Stimulated activated naive CD8-positive, alpha-beta T cell treated with anti-CD3 and anti-CD28 coated beads, Interleukin-15, Interleukin-2, amounts not matched to agents 100 ng/mL and 50 ng/mL, for 24 hours (primary cell): ENCODE data around the gene HEXIM2.

Experiments used
- H3K27ac Mint-ChIP-seq: one replicate; pipeline ENCODE4 v1.8.0; 2021; ENCODE audit warnings: mild to moderate bottlenecking, mixed read lengths
- H3K27me3 Mint-ChIP-seq: one replicate; pipeline ENCODE4 v1.8.0; 2021; ENCODE audit warnings: mixed read lengths
- H3K36me3 Mint-ChIP-seq: one replicate; pipeline ENCODE4 v1.8.0; 2021; ENCODE audit warnings: low read depth, mixed read lengths
- H3K4me1 Mint-ChIP-seq: one replicate; pipeline ENCODE4 v1.8.0; 2021; ENCODE audit warnings: low read depth, mixed read lengths
- H3K4me3 Mint-ChIP-seq: one replicate; pipeline ENCODE4 v1.8.0; 2021; ENCODE audit warnings: mild to moderate bottlenecking, mixed read lengths
- H3K9me3 Mint-ChIP-seq: one replicate; pipeline ENCODE4 v1.8.0; 2021; ENCODE audit warnings: mixed read lengths

Gene HEXIM2

GRCh38 chr17:45164734-45165269, 3.1 kb downstream of the HEXIM2 start:
- Mint-ChIP-seq H3K36me3 (peaks cover 10% of the 10 kb centered on the region), H3K9me3 (no peaks in the 10 kb centered on the region), H3K27ac (no peak overlapping the region), H3K27me3 (no peaks in the 10 kb centered on the region), H3K4me1 (peaks cover 21% of the 10 kb centered on the region), H3K4me3 (no peak overlapping the region)

GRCh38 chr17:45168991-45169752, 7.5 kb downstream of the HEXIM2 start:
- Mint-ChIP-seq H3K4me1 (peaks cover 32% of the 10 kb centered on the region), H3K27me3 (no peaks in the 10 kb centered on the region), H3K9me3 (no peaks in the 10 kb centered on the region), H3K27ac (no peak overlapping the region), H3K36me3 (no peaks in the 10 kb centered on the region), H3K4me3 (no peak overlapping the region)

GRCh38 chr17:45170280-45170930, 8.7 kb downstream of the HEXIM2 start:
- H3K27ac Mint-ChIP-seq, result peak overlapping the region; percentile 43

GRCh38 chr17:45170931-45171337, 9.3 kb downstream of the HEXIM2 start:
- Mint-ChIP-seq H3K27ac (peak overlapping the region; percentile 43), H3K4me3 (no peak overlapping the region), H3K36me3 (no peaks in the 10 kb centered on the region), H3K27me3 (no peaks in the 10 kb centered on the region), H3K9me3 (no peaks in the 10 kb centered on the region), H3K4me1 (peaks cover 26% of the 10 kb centered on the region)

More at GRCh38 chr17:45170280-45170930, 8.7 kb downstream of the HEXIM2 start:
- Mint-ChIP-seq H3K9me3 (no peaks in the 10 kb centered on the region), H3K4me3 (no peak overlapping the region), H3K36me3 (no peaks in the 10 kb centered on the region), H3K27me3 (no peaks in the 10 kb centered on the region), H3K4me1 (peaks cover 28% of the 10 kb centered on the region)

- H3K27ac Mint-ChIP-seq, result peak overlapping the region; percentile 43
- H3K4me1 Mint-ChIP-seq, result peaks cover 26% of the 10 kb centered on the region
- H3K27me3 Mint-ChIP-seq, result no peaks in the 10 kb centered on the region
- no peaks in the 10 kb centered on the region for H3K36me3 Mint-ChIP-seq
- no peak overlapping the region for H3K4me3 Mint-ChIP-seq
- H3K9me3 Mint-ChIP-seq, result no peaks in the 10 kb centered on the region
Measured at GRCh38 chr17:45171338-45172231, 9.9 kb downstream of the HEXIM2 start.

GRCh38 chr17:45172232-45172540, 10.5 kb downstream of the HEXIM2 start:
- Mint-ChIP-seq H3K4me3 (peak overlapping the region; percentile 77), H3K27me3 (no peaks in the 10 kb centered on the region), H3K9me3 (no peaks in the 10 kb centered on the region), H3K4me1 (peaks cover 26% of the 10 kb centered on the region), H3K36me3 (no peaks in the 10 kb centered on the region), H3K27ac (peak overlapping the region; percentile 36)

GRCh38 chr17:45172541-45173286, 11.0 kb downstream of the HEXIM2 start:
- Mint-ChIP-seq H3K27me3 (no peaks in the 10 kb centered on the region), H3K36me3 (no peaks in the 10 kb centered on the region), H3K27ac (peak overlapping the region; percentile 92), H3K4me1 (peaks cover 26% of the 10 kb centered on the region), H3K9me3 (no peaks in the 10 kb centered on the region), H3K4me3 (peak overlapping the region; percentile 77)

GRCh38 chr17:45175759-45176115, 14.1 kb downstream of the HEXIM2 start:
- no peak overlapping the region for H3K4me3 Mint-ChIP-seq
- H3K9me3 Mint-ChIP-seq, result no peaks in the 10 kb centered on the region
- no peak overlapping the region for H3K27ac Mint-ChIP-seq
- peaks cover 22% of the 10 kb centered on the region for H3K4me1 Mint-ChIP-seq
- no peaks in the 10 kb centered on the region for H3K27me3 Mint-ChIP-seq
- no peaks in the 10 kb centered on the region for H3K36me3 Mint-ChIP-seq

- H3K4me1 Mint-ChIP-seq, result peaks cover 6% of the 10 kb centered on the region
- no peaks in the 10 kb centered on the region for H3K27me3 Mint-ChIP-seq
- no peak overlapping the region for H3K27ac Mint-ChIP-seq
- H3K36me3 Mint-ChIP-seq, result no peaks in the 10 kb centered on the region
- H3K4me3 Mint-ChIP-seq, result no peak overlapping the region
- no peaks in the 10 kb centered on the region for H3K9me3 Mint-ChIP-seq
Measured at GRCh38 chr17:45177563-45177962, 15.9 kb downstream of the HEXIM2 start.

- Mint-ChIP-seq H3K36me3 (no peaks in the 10 kb centered on the region), H3K27ac (no peak overlapping the region), H3K9me3 (no peaks in the 10 kb centered on the region), H3K27me3 (no peaks in the 10 kb centered on the region), H3K4me1 (no peaks in the 10 kb centered on the region), H3K4me3 (no peak overlapping the region)
Measured at GRCh38 chr17:45184144-45184543, 22.5 kb downstream of the HEXIM2 start.

- Mint-ChIP-seq H3K36me3 (no peaks in the 10 kb centered on the region), H3K4me1 (no peaks in the 10 kb centered on the region), H3K9me3 (no peaks in the 10 kb centered on the region), H3K27ac (no peak overlapping the region), H3K27me3 (no peaks in the 10 kb centered on the region), H3K4me3 (no peak overlapping the region)
Measured at GRCh38 chr17:45186801-45187354, 25.2 kb downstream of the HEXIM2 start.

- no peaks in the 10 kb centered on the region for H3K36me3 Mint-ChIP-seq
- no peak overlapping the region for H3K4me3 Mint-ChIP-seq
- no peaks in the 10 kb centered on the region for H3K4me1 Mint-ChIP-seq
- no peaks in the 10 kb centered on the region for H3K27me3 Mint-ChIP-seq
- H3K9me3 Mint-ChIP-seq, result no peaks in the 10 kb centered on the region
- no peak overlapping the region for H3K27ac Mint-ChIP-seq
Measured at GRCh38 chr17:45189009-45189408, 27.3 kb downstream of the HEXIM2 start.

GRCh38 chr17:45190503-45191255, 29.0 kb downstream of the HEXIM2 start:
- no peak overlapping the region for H3K27ac Mint-ChIP-seq
- no peak overlapping the region for H3K4me3 Mint-ChIP-seq
- no peaks in the 10 kb centered on the region for H3K36me3 Mint-ChIP-seq
- H3K27me3 Mint-ChIP-seq, result no peaks in the 10 kb centered on the region
- no peaks in the 10 kb centered on the region for H3K9me3 Mint-ChIP-seq
- no peaks in the 10 kb centered on the region for H3K4me1 Mint-ChIP-seq

GRCh38 chr17:45195424-45195823, 33.7 kb downstream of the HEXIM2 start:
- H3K9me3 Mint-ChIP-seq, result no peaks in the 10 kb centered on the region
- no peaks in the 10 kb centered on the region for H3K36me3 Mint-ChIP-seq
- H3K4me3 Mint-ChIP-seq, result no peak overlapping the region
- H3K4me1 Mint-ChIP-seq, result no peaks in the 10 kb centered on the region
- H3K27ac Mint-ChIP-seq, result no peak overlapping the region
- no peaks in the 10 kb centered on the region for H3K27me3 Mint-ChIP-seq
